GM19025 (cell line): ENCODE data around the gene LRRC3.

Experiments used
- ATAC-seq: cut with Tn5 transposase; IDR thresholded peaks from one replicate; pipeline ENCODE4 v1.9.1; 2021; ENCODE audit warnings: mild to moderate bottlenecking, low read depth, moderate library complexity; ENCODE audit not compliant: unreplicated experiment

The LRRC3 gene

DNA sequence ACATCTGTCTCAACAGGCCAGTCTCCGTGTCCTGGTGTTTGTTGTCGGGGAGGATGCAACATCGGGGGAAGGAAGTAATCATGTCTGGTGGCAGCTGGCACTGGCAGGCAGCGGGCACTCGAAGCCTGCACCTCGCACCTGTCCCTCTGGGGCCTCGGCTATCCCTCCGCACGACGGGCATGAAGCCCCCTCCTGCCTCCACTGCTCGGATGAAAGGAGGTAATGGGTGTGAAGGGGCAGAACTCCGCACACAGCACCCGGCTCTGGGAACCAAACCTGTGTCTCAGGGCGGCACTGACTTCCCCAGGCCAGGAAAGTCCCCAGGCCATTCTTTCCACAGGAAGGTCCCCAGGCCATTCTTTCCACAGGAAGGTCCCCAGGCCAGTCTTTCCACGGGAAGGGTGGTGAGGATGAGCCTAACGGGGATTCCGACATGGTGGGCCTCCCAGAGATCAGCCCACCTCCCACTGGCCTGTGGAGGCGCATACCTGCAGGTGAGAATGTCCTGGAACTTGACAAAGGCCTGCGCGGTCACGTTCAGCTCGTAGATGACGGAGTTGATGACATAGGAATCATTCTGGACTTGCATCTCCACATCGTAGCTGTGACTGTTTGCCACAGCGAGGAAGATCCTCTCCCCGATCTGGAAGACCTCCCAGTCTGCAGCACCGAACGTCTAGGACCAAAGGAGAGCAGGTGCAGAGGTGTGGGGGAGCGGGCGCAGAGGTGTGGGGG lies 53.6 kb downstream of the LRRC3 start:
- no peak for ATAC-seq

DNA sequence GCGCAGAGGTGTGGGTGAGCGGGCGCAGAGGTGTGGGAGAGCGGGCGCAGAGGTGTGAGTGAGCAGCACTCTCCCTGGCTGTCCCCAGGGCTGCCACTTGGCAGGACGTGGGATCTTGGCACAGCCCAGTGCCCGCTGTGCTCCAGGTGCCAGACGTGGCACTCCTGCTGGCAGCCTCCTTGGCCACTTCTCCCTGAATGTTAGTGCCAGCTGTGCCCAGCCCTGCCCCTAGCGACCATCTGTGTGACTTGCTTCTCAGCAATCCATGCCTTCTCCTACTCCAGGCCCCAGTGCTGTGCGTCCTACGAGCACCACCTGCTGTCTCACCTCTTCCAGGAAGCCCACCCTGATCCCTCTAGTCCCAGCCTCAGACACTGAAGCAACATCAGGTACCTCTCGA lies 54.2 kb downstream of the LRRC3 start:
- no peak for ATAC-seq

DNA sequence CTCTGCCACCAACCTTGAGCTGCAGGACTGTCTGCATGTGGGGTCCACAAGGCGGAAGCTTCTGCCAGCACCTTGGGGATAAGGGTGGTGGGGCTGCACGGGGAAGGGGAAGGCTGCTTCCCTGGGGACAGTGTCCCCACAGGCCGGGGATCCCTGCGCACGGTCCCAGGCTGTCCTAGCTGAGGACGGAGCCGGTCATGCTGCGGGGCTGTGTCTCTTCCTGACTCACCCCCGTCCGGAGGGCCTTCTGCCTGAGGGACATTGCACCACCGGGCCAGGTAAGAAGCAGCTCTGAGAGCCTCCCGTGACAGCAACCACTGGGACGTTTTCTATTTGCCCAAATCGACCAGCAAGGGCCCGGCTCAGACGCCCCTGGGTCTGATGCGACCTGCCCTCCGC lies 54.8 kb downstream of the LRRC3 start:
- ATAC-seq: no peak

DNA sequence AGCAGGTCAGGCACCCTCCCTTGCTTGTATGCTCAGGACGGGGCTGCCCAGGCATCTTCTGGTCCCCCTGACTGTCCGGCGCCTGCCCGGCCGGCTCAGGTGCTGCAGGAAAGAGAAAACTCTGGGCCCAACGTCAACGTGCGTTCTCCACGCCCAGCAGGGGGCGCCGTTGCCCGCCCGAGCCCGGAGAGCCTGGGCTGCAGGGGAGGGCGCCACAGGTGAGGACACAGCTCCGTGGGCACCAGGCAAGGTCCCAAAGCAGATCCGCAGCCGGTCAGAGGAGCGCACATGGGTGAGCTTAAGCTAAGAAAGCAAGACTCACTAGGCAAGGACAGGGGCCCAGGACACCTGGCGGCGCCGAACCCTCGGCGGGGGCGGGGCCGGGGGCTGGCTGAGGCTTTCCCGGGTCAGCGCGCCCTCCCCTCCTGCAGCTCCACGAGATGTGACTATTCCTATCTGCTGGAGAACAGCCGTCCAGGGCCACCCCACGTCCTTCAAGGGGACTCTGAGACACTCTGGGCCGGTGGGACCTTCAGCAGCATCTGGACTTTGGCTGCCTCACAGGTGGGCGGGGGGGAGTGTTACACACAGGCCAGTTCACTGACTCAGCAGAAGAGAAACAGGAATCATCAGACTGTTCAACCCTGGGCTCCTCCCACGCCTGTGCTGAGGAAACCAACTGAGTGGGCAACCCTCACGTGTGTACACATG lies 55.4 kb downstream of the LRRC3 start:
- no peak for ATAC-seq

DNA sequence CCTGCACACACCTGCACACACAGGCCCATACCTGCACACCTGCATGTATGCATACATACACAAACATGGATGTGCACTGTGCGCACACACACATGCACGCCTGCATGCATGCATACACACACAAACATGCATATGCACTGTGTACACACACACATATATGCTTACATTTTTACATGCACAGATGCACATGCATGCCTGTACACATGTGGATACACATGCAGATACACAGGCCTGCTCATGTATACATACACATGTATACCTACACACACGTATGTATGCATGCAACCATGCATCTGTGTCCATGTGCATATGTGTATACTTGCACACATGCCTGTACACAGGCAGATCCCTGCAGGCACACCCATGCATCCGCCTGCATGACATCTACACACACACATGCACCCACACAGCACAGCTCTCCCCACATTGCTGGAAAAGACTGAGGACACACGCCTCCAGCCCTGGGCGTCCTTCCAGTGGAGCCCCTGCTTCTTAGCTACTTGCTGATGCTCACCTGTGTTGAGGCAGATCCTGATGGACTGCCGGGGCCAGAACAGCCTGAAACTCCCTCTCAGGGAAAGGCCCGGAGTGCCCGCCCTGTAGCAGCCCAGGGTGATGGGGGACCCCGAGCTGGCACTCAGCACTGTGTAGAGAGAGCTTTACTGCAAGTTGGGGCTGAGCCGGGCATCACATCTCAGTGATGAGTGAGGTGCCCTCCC lies 56.1 kb downstream of the LRRC3 start:
- no peak for ATAC-seq
